ENCODE data around the gene MYADM.
"Not testable (repeated sequence)": the region's sequence is repeated elsewhere in the genome, so short reads cannot be mapped to it uniquely, and the experiment has no call there.

MYADM gene

DNA sequence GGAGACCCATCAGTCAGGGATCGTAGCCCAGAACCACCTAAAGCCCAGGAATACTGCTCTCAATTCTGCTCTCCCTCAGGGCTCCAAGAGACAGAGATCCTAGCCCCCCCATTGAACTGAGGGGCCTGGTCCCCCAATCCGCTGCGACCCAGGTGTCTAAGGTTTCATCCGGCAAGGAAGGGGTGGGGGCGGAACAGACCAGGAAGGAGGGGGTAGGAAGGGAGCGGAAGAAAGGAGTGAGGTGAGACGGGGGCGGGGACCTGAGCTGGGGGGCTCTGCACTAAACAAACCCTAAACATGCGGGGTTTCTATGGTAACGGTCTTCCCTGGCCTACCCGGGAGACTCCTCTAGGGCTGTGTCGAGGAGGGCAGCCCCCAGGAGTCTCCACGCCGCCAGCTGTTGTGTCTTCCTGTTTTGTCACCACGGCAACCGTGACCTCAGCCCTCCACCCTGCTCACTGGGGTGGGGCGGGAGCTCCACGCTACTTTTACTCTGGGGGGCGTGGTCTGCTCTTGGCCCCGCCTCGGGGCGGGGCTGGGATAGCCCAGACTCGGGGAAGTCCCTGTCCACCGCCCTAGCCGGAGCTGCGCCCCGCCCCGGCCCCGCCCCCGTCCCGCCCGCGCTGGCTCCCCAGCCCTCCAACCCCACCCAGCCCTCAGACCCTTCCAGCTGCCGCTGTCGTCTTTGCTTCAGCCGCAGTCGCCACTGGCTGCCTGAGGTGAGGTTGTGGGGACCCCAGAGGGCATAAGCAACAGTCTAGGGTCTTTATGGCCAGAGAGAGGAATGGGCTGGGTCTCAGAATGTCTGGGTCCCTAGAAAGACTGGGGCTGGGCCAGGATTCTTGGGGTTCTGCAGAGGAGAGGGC lies at the start of gene MYADM:
TSS of gene MYADM (plus strand) at position 659 of the 866 bp plus-strand sequence. CDS start 5,647 bp downstream, outside the sequence.
- peak; percentile 100 for DNase-seq (ENCODE audit: low spot score)

GRCh38 chr19:53818756-53819155 lies 48.9 kb upstream of the MYADM start:
- DNase-seq (ENCODE audit: low spot score) = no peak

- DNase-seq (ENCODE audit: low spot score) = no peak
Observed at GRCh38 chr19:53819861-53820260, 47.8 kb upstream of the MYADM start.

DNA sequence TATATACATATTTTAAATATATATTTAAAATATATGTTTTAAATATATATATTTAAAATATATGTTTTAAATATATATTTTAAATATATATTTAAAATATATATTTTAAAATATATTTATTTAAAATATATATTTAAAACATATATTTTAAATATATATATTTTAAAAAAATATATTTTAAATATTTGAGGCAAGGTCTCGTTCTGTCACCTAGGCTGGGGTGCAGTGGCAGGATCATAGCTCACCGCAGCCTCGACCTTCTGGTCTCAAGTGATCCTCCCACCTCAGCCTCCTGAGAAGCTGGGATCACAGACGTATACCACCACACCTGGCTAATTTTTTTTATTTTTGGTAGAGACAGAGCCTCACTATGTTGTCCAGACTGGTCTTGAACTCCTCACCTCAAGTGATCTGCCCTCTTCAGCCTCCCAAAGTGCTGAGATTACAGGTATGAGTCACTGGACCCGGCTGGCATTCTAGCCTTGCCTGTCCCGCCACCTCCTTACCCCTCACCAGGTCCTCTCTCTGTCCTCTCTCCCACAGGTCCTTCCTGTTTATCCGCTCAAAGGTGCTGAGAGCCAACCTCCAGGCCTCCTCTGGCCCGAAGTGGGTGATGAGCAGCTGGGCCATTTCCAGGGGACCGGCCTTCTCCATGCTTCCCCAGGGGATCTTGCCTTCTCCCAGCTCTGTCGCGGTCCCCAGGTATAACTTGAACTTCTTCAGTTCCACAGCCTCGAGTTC lies 44.1 kb upstream of the MYADM start:
- no peak for DNase-seq (ENCODE audit: low spot score)

DNA sequence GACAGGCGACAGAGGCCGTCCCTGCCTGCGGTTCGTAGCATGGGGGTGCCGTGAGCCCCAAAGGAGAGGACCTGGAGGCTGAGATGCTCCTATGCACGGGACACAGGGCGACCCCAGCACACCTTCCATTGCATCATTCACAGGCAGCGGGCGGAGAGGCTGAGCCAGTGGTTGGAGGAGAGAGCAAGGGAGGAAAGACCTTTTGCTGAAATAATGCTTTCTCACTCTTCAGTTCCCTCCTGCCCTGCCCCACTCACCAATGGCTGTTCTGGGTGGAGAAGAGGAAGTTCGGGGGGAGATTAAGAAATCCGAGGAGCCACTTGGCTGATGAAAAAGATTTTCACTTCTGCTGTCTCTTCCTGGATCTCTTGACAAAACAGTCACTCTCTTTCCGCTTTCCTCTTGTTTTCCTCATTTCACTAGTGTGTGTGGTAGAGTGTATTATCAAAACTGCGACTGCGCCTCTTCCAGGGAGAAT lies 43.5 kb upstream of the MYADM start, which contains the start of gene NLRP12:
TSS of gene NLRP12 (minus strand) at position 181 of the 478 bp plus-strand sequence. CDS start at position 41, 140 bp downstream.
- no peak for DNase-seq (ENCODE audit: low spot score)

- DNase-seq (ENCODE audit: low spot score) = no peak
Observed at GRCh38 chr19:53826876-53827275, 40.8 kb upstream of the MYADM start.

- no peak for DNase-seq (ENCODE audit: low spot score)
Observed at GRCh38 chr19:53828531-53828930, 39.2 kb upstream of the MYADM start.

- not testable (repeated sequence) for DNase-seq (ENCODE audit: low spot score)
Observed at GRCh38 chr19:53832861-53833260, 34.8 kb upstream of the MYADM start.

- not testable (repeated sequence) for DNase-seq (ENCODE audit: low spot score)
Observed at GRCh38 chr19:53838446-53838845, 29.2 kb upstream of the MYADM start.

DNA sequence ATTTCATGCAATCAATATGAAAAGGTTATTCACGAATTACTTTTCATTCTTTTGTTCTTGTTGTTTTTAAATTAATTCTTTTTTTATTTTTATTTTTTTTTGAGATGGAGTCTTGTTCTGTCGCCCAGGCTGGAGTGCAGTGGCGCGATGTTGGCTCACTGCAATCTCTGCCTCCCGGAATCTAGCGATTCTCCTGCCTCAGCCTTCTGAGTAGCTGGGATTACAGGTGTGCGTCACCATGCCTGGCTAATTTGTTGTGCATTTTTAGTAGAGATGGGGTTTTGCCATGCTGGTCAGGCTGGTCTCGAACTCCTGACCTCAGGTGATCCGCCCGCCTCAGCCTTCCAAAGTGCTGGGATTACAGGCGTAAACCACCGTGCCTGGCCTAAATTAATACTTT lies 27.4 kb upstream of the MYADM start:
- DNase-seq (ENCODE audit: low spot score) = not testable (repeated sequence)

- DNase-seq (ENCODE audit: low spot score) = not testable (repeated sequence)
Observed at GRCh38 chr19:53840914-53841313, 26.8 kb upstream of the MYADM start.

DNA sequence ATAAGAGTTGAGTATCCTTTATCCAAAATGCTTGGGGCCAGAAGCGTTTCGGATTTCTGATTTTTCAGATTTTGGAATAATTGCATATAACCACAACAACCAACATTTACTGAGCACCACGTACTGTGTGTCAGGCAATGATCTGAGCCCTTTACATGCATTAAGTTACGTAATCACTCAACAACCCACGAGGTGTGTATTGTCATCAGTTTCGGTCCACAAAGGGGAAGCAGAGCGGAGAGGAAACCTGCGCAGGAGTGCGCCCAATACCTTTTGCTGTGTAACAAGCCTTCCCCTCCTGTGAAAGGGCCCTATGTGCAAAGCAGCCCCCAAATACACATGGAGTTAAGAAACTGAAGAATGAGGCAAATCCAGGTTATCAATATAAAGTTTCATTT lies 22.8 kb upstream of the MYADM start:
- no peak for DNase-seq (ENCODE audit: low spot score)

GRCh38 chr19:53847555-53847954 lies 20.1 kb upstream of the MYADM start:
- DNase-seq (ENCODE audit: low spot score) = no peak

- DNase-seq (ENCODE audit: low spot score) = no peak
Observed at GRCh38 chr19:53849237-53849676, 18.4 kb upstream of the MYADM start.

- DNase-seq (ENCODE audit: low spot score) = no peak
Observed at GRCh38 chr19:53853707-53854106, 14.0 kb upstream of the MYADM start.

DNA sequence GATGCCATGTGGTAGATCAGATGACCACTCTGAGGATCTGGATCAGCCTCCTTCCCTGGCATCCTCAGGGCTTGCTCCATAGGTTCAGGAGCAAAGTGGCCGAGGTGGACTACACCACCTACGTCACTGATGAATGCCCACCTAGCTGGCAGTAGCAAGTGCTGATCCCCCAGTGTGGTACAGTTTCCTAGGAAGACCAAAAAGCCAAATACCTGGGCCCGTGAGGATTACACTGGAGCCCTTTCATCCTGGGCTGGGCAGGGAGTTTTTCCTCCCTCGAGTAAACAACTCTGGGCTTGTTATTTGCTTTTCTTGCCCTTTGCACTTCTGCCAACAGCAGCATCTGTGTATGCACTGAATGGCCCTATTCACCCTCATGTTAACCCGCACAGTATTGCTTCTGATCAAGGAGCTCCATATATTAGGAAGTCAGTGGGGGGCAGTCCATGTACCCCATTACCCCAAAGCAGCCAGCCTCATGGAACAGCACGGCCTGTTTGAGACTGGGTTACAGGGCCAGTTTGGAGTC lies 3.3 kb upstream of the MYADM start:
- no peak for DNase-seq (ENCODE audit: low spot score)

GRCh38 chr19:53865523-53865917 lies 2.2 kb upstream of the MYADM start:
- DNase-seq (ENCODE audit: low spot score) = no peak

- DNase-seq (ENCODE audit: low spot score) = peak; percentile 92
Observed at GRCh38 chr19:53865918-53866864, 1.5 kb upstream of the MYADM start.

GRCh38 chr19:53866865-53867224 lies 838 bp upstream of the MYADM start:
- no peak for DNase-seq (ENCODE audit: low spot score)

DNA sequence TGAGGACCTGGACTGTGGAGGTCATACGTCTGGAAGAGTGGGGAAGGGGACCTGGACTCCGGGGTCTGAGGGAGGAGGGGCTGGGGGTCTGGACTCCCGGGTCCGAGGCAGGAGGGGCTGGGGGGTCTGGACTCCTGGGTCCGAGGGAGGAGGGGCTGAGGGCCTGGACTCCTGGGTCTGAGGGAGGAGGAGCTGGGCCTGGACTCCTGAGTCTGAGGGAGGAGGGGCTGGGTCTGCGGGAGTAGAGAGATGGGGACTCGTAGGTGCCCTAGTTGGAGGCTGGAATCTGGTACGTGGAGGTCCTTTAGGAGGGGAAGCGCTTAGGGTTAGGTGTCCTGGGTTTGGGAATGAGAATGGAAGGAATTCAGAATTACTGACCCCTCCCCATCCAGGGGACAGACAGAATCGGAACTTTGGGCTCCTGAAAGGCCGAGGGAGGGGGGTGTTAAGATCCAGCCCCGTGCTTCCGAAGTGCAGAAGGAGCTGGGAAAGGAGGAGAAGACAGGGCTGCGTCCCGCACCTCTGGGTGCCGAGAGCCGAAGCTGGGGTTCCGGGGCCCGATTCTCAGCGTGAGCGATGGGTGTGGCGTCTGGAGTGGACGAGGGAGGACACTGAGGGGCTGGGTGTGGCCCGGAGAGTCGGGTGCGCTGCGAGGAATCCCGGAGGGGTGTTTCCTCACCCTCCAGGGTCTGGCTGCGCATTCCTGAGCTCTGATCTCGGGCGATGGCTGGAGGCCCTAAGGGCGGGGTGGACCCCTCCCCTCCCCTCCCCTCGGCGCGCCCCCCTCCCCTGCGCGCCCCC lies 608 bp downstream of the MYADM start:
- no peak for DNase-seq (ENCODE audit: low spot score)
